HCT116 (cell line): Measurements from ENCODE around the gene ADAM17. TPM values are rescaled to one million over a fixed set of nuclear protein-coding genes. Genes with fewer than 3 reads are reported as not detected.

Experiments
- ATAC-seq: fragments of 200-7000 bp; cut with Tn5 transposase; 2 replicates; pipeline ENCODE4 v1.9.1; 2020; ENCODE audit warnings: mild to moderate bottlenecking, moderate library complexity
- BruUV-seq: library from RNA; stranded (reverse); fragments of 400-500 nt; replicated peaks from 2 replicates; lab custom pipeline; 2021; lab: Mats Ljungman, UMichigan
- CTCF ChIA-PET: fragments of 300-600 bp; sonication (Branson Sonifier 250); formaldehyde crosslinking; loops from one replicate; lab custom pipeline; 2021; ENCODE audit warnings: antibody characterized with exemption; lab: Charles Lee
- POLR2A ChIA-PET: fragments of 300-600, 350-600 bp; sonication (Branson Sonifier 250); formaldehyde crosslinking; loops from one replicate; lab custom pipeline; 2021; ENCODE audit warnings: antibody characterized with exemption; lab: Charles Lee
- RAD21 ChIA-PET, 2 experiments: fragments of 300-600 bp; sonication (Branson Sonifier 250); formaldehyde crosslinking; loops; one replicate each; lab custom pipeline; 2023; ENCODE audit warnings: low total read pairs in 2 of 2; ENCODE audit not compliant: uncharacterized antibody in 2 of 2, unreplicated experiment in 2 of 2, low non-redundant PET in 1 of 2; lab: Charles Lee
- DNase-seq: peaks from one replicate; pipeline ENCODE4 v3.0.0-alpha.2; 2010; ENCODE audit warnings: low read depth, low spot score
- H2AFZ ChIP-seq: fragments of 200-600 bp; shearing (Covaris generic), sonication (generic); 2 replicates; pipeline ENCODE4 v1.6.1; 2017; ENCODE audit warnings: low read depth, mixed run types, mixed read lengths, antibody characterized with exemption, low read length; ENCODE audit not compliant: poor library complexity, severe bottlenecking
- H3K27ac ChIP-seq: 2 replicates; pipeline ENCODE4 v1.5.1; 2012; ENCODE audit warnings: low read depth, low read length
- H3K27me3 ChIP-seq: fragments of 200-600 bp; sonication (generic); 2 replicates; pipeline ENCODE4 v1.6.1; 2016; ENCODE audit warnings: mixed run types, low read length, mixed read lengths; ENCODE audit not compliant: insufficient read depth
- H3K36me3 ChIP-seq, 2 experiments: fragments of 200-500 bp in 1 of 2; fragments of 200-600 bp in 1 of 2; sonication (Bioruptor generic) in 1 of 2; sonication (generic) in 1 of 2; 2 replicates each; pipeline versions ENCODE4 v1.5.1 to v1.6.1; 2014 to 2016; ENCODE audit warnings: low read length in 2 of 2, inconsistent platforms in 1 of 2, mixed read lengths in 1 of 2, mixed run types in 1 of 2; ENCODE audit not compliant: insufficient read depth in 2 of 2, control insufficient read depth in 1 of 2
- H3K4me1 ChIP-seq, 2 experiments: fragments of 200-600 bp in 1 of 2; sonication (generic) in 1 of 2; 2 replicates each; pipeline versions ENCODE4 v1.5.1 to v1.6.1; 2012 to 2017; ENCODE audit warnings: low read length in 2 of 2, inconsistent platforms in 1 of 2, mild to moderate bottlenecking in 1 of 2, mixed read lengths in 1 of 2, mixed run types in 1 of 2, moderate library complexity in 1 of 2; ENCODE audit not compliant: insufficient read depth in 2 of 2, control insufficient read depth in 1 of 2
- H3K4me2 ChIP-seq: fragments of 200-600 bp; sonication (generic); 2 replicates; pipeline ENCODE4 v1.6.1; 2017; ENCODE audit warnings: mixed run types, low read length, mixed read lengths
- H3K4me3 ChIP-seq, 2 experiments: fragments of 200-600 bp in 1 of 2; sonication (generic) in 1 of 2; replicated peaks in 1 of 2; 2 replicates each; pipeline ENCODE4 v1.5.1; 2011 to 2016; ENCODE audit warnings: low read length in 2 of 2, control low read depth in 1 of 2, low read depth in 1 of 2, mild to moderate bottlenecking in 1 of 2, mixed read lengths in 1 of 2, mixed run types in 1 of 2
- H3K79me2 ChIP-seq: fragments of 200-600 bp; sonication (generic); 2 replicates; pipeline ENCODE4 v1.6.1; 2017; ENCODE audit warnings: mild to moderate bottlenecking, mixed run types, low read length, moderate library complexity, mixed read lengths; ENCODE audit not compliant: insufficient read depth
- H3K9ac ChIP-seq: fragments of 200-600 bp; sonication (generic); 2 replicates; pipeline ENCODE4 v1.6.1; 2016; ENCODE audit warnings: low read length, mixed read lengths
- H3K9me2 ChIP-seq: fragments of 200-600 bp; sonication (generic), shearing (Covaris generic); 2 replicates; pipeline ENCODE4 v1.6.1; 2017; ENCODE audit warnings: mixed run types, mild to moderate bottlenecking, moderate library complexity; ENCODE audit not compliant: insufficient read depth
- H3K9me3 ChIP-seq, 2 experiments: fragments of 200-500 bp in 1 of 2; fragments of 200-600 bp in 1 of 2; sonication (Bioruptor generic) in 1 of 2; sonication (generic) in 1 of 2; 2 replicates each; pipeline ENCODE4 v1.6.1; 2014 to 2017; ENCODE audit warnings: low read length in 2 of 2, mixed read lengths in 2 of 2, inconsistent platforms in 1 of 2, low read depth in 1 of 2, mild to moderate bottlenecking in 1 of 2, mixed run types in 1 of 2, moderate library complexity in 1 of 2; ENCODE audit not compliant: control insufficient read depth in 1 of 2, insufficient read depth in 1 of 2
- H4K20me1 ChIP-seq: fragments of 200-600 bp; sonication (generic), shearing (Covaris generic); 2 replicates; pipeline ENCODE4 v1.6.1; 2017; ENCODE audit warnings: mixed run types, mild to moderate bottlenecking, moderate library complexity; ENCODE audit not compliant: insufficient read depth
- CBX3 ChIP-seq: IDR thresholded peaks from 2 replicates; pipeline ENCODE4 v1.6.1; 2012; ENCODE audit warnings: low read depth
- CEBPB ChIP-seq: IDR thresholded peaks from 2 replicates; pipeline ENCODE4 v1.6.1; 2012; ENCODE audit warnings: low read depth
- CTCF ChIP-seq, 3 experiments: fragments of 200-600 bp in 1 of 3; sonication (generic) in 1 of 3; IDR thresholded peaks in 2 of 3; conservative IDR thresholded peaks in 1 of 3; 2 replicates each; pipeline ENCODE4 v1.5.1; 2012 to 2017; ENCODE audit warnings: low read depth in 2 of 3, low read length in 2 of 3, antibody characterized with exemption in 1 of 3, borderline replicate concordance in 1 of 3, control low read depth in 1 of 3, mild to moderate bottlenecking in 1 of 3, mixed read lengths in 1 of 3, mixed run types in 1 of 3, moderate library complexity in 1 of 3; ENCODE audit not compliant: insufficient read depth in 1 of 3
- ELF1 ChIP-seq: IDR thresholded peaks from 2 replicates; pipeline ENCODE4 v1.6.1; 2012; ENCODE audit warnings: low read depth, borderline replicate concordance
- EZH2 ChIP-seq: fragments of 200-600 bp; sonication (generic); IDR thresholded peaks from 2 replicates; pipeline ENCODE4 v1.6.1; 2017; ENCODE audit warnings: antibody characterized with exemption, mixed run types
- EZH2phosphoT487 ChIP-seq: fragments of 200-600 bp; IDR thresholded peaks from 2 replicates; pipeline ENCODE4 v1.6.1; 2018; ENCODE audit warnings: antibody characterized with exemption, borderline replicate concordance
- JUND ChIP-seq: IDR thresholded peaks from 2 replicates; pipeline ENCODE4 v1.6.1; 2012
- POLR2A ChIP-seq: IDR thresholded peaks from 2 replicates; pipeline ENCODE4 v1.7.0; 2011; ENCODE audit warnings: borderline replicate concordance; ENCODE audit not compliant: insufficient read depth, insufficient read length; ENCODE audit errors: extremely low read depth
- POLR2AphosphoS5 ChIP-seq: IDR thresholded peaks from 2 replicates; pipeline ENCODE4 v1.6.1; 2011; ENCODE audit warnings: mild to moderate bottlenecking, low read depth, low read length, moderate library complexity
- RAD21 ChIP-seq: IDR thresholded peaks from 2 replicates; pipeline ENCODE4 v1.6.1; 2012; ENCODE audit warnings: low read depth, mild to moderate bottlenecking
- REST ChIP-seq: IDR thresholded peaks from 2 replicates; pipeline ENCODE4 v1.6.1; 2012; ENCODE audit warnings: low read depth
- SIN3A ChIP-seq: IDR thresholded peaks from 2 replicates; pipeline ENCODE4 v1.6.1; 2012; ENCODE audit warnings: low read depth
- SRF ChIP-seq: IDR thresholded peaks from 2 replicates; pipeline ENCODE4 v1.6.1; 2012; ENCODE audit warnings: low read depth
- TCF7L2 ChIP-seq: IDR thresholded peaks from 2 replicates; pipeline ENCODE4 v1.7.0; 2011; ENCODE audit warnings: borderline replicate concordance, inconsistent platforms; ENCODE audit not compliant: insufficient read depth, insufficient read length; ENCODE audit errors: extremely low read depth
- YY1 ChIP-seq: IDR thresholded peaks from 2 replicates; pipeline ENCODE4 v1.6.1; 2011; ENCODE audit warnings: low read length, low read depth, moderate library complexity, mild to moderate bottlenecking; ENCODE audit not compliant: insufficient replicate concordance; ENCODE audit errors: extremely low read depth
- intact Hi-C: fragments of 100-400 bp; cut with micrococcal nuclease; formaldehyde crosslinking; loops from 2 replicates; pipeline ENCODE4 v1.10.0; 2022
- total RNA-seq: library from RNA; stranded (reverse); gene quantifications from one replicate; pipeline ENCODE4 v1.2.1, GENCODE V29; 2021; ENCODE audit not compliant: unreplicated experiment
- TF ChIP-seq, protein P1 (sequence below): IDR thresholded peaks from 2 replicates; pipeline ENCODE4 v1.6.1; 2012
- TF ChIP-seq, protein P2 (sequence below): IDR thresholded peaks from 2 replicates; pipeline ENCODE4 v1.6.1; 2012

The ADAM17 gene
- total RNA-seq, 1 experiment from 2014 or later = 39.2 TPM

GRCh38 chr2:9488583-9489547, 66.8 kb downstream of the ADAM17 start:
- DNase-seq = no peak
- Histone ChIP-seq H3K79me2 (no peaks in the 10 kb centered on the region), H3K9me2 (no peaks in the 10 kb centered on the region)

More at GRCh38 chr2:9488583-9489547, 66.8 kb downstream of the ADAM17 start:
- BruUV-seq = no TSS peak
- no peak overlapping the region for H3K9ac ChIP-seq
- ChIA-PET POLR2A (no interaction called here), RAD21 (no interaction called here), CTCF (no interaction called here)
- TF ChIP-seq, protein P1, sequence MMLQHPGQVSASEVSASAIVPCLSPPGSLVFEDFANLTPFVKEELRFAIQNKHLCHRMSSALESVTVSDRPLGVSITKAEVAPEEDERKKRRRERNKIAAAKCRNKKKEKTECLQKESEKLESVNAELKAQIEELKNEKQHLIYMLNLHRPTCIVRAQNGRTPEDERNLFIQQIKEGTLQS = no peak
- no peak for TF ChIP-seq EZH2phosphoT487
- TF ChIP-seq TCF7L2 = no peak
- TF ChIP-seq YY1 = no peak
- TF ChIP-seq, protein P2, sequence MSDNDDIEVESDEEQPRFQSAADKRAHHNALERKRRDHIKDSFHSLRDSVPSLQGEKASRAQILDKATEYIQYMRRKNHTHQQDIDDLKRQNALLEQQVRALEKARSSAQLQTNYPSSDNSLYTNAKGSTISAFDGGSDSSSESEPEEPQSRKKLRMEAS = no peak
- TF ChIP-seq ELF1 = no peak
- TF ChIP-seq CBX3 = no peak
- no peak for TF ChIP-seq SRF
- no peak for TF ChIP-seq SIN3A
- TF ChIP-seq EZH2 = no peak
- TF ChIP-seq CTCF (IDR thresholded peaks at IDR 0.05 in 2 of 3, conservative IDR thresholded peaks at IDR 0.05 in 1 of 3; ENCODE audit: borderline replicate concordance in 1 of 3, insufficient read depth in 1 of 3, low read depth in 2 of 3, low read length in 2 of 3) = no peak
- no peak for TF ChIP-seq CEBPB
- no peak for TF ChIP-seq JUND
- TF ChIP-seq REST = no peak
- TF ChIP-seq POLR2A = no peak
- TF ChIP-seq RAD21 = no peak
- TF ChIP-seq POLR2AphosphoS5 = no peak
- ATAC-seq = no peak
- H3K27me3 ChIP-seq = no peaks in the 10 kb centered on the region
- H3K4me3 ChIP-seq = no peak overlapping the region
- no peak overlapping the region for H3K27ac ChIP-seq
- H4K20me1 ChIP-seq = no peaks in the 10 kb centered on the region
- no peak overlapping the region for H3K4me2 ChIP-seq
- peaks cover 59 to 71% of the 10 kb centered on the region in 2 experiments for H3K36me3 ChIP-seq
- no peaks in the 10 kb centered on the region for H3K9me3 ChIP-seq
- intact Hi-C loops = no loop called here
- no peak overlapping the region for H2AFZ ChIP-seq
- no peaks in the 10 kb centered on the region for H3K4me1 ChIP-seq
